AG04449 (cell line): Measurements from ENCODE around the gene SLC38A8.

Experiments
- CTCF ChIA-PET: fragments of 350-600 bp; formaldehyde crosslinking; extraction: SDS; loops from one replicate; lab custom pipeline; 2021; ENCODE audit warnings: antibody characterized with exemption; lab: Yijun Ruan, JAX
- POLR2A ChIA-PET: fragments of 400-600, 350-600 bp; formaldehyde crosslinking; extraction: SDS; loops from one replicate; lab custom pipeline; 2020; ENCODE audit warnings: antibody characterized with exemption, inconsistent platforms; lab: Yijun Ruan, JAX
- DNase-seq: peaks from one replicate; pipeline ENCODE4 v3.0.0-alpha.2; 2010; ENCODE audit warnings: low read depth, low spot score
- H3K4me3 ChIP-seq: 2 replicates; pipeline ENCODE4 v1.5.1; 2011; ENCODE audit warnings: low read depth, mild to moderate bottlenecking, control low read depth, low read length
- TF ChIP-seq, protein P1 (sequence below): IDR thresholded peaks from one replicate; pipeline ENCODE4 v1.5.1; 2011; ENCODE audit warnings: mild to moderate bottlenecking, moderate library complexity, low read length, control low read depth, inconsistent platforms; ENCODE audit not compliant: insufficient read depth; ENCODE audit errors: missing control alignments

The SLC38A8 gene

DNA sequence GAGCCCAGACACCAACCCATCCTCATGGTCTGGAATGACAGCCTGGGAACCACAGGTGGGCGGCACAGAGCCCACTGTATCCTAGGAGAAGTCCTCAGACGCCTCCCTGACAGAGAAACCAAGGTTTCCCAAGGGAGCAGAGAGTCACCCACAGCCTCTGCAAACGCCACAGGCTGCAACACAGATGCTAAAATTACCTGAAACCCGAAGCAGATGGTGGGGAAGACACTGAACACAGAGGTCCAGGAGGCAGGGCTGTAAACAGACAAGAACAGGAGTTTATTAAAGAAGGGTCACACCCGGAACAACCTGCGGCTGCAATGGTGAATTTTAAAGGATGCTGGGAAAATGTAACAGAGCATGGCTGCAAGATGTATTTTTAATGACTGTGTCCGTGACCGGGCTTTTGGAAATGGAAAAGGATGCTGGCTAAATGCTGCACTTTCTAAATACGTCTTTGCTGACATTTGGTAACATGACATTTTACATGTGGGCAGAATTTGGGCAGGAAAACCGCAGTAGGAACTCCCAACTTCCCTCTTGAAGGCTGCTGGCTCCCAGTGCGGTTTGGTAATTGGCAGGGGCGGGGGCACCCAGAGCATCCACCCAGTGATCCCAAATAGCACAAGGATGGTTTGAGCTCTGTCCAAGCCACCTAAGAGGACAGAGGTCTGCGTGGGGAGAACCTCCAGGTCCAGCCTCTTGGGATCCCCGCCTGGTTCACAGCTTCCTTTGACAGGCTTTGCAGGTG, 13.1 kb downstream of the SLC38A8 start:
- DNase-seq, result no peak
- CTCF ChIA-PET, result interaction anchor here (1.1 kb wide), 1 partner anchor 36 kb away, joined by 3 read pairs; no protein-coding TSS in a partner anchor
- no peak overlapping the region for H3K4me3 ChIP-seq
- TF ChIP-seq, protein P1, sequence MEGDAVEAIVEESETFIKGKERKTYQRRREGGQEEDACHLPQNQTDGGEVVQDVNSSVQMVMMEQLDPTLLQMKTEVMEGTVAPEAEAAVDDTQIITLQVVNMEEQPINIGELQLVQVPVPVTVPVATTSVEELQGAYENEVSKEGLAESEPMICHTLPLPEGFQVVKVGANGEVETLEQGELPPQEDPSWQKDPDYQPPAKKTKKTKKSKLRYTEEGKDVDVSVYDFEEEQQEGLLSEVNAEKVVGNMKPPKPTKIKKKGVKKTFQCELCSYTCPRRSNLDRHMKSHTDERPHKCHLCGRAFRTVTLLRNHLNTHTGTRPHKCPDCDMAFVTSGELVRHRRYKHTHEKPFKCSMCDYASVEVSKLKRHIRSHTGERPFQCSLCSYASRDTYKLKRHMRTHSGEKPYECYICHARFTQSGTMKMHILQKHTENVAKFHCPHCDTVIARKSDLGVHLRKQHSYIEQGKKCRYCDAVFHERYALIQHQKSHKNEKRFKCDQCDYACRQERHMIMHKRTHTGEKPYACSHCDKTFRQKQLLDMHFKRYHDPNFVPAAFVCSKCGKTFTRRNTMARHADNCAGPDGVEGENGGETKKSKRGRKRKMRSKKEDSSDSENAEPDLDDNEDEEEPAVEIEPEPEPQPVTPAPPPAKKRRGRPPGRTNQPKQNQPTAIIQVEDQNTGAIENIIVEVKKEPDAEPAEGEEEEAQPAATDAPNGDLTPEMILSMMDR, result no peak
- POLR2A ChIA-PET, result no interaction called here

DNA sequence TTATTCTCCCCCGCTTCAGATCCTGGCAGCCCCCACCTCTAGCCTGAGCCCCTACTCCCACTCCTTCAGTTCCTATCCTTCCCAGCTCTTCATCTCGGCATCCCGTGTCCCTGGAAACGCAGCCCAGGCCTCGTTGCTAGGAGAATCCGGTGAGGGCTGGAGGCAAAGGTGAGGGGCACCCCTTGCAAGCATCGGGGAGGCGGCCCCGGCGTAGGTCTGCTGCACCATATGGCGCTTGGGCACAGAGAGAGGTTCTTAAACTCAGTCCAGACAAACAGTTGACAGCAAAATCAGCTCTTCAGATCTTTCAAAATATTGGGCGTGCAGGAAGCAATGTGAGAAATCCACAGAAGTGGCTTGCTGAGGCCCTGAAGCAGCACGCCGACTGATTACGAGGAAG, 15.0 kb downstream of the SLC38A8 start:
- CTCF ChIA-PET, result interaction anchor here (1.2 kb wide), 1 partner anchor 38 kb away, joined by 4 read pairs; no protein-coding TSS in a partner anchor
- DNase-seq, result no peak
- POLR2A ChIA-PET, result no interaction called here
- TF ChIP-seq, protein P1, result no peak
- no peak overlapping the region for H3K4me3 ChIP-seq

DNA sequence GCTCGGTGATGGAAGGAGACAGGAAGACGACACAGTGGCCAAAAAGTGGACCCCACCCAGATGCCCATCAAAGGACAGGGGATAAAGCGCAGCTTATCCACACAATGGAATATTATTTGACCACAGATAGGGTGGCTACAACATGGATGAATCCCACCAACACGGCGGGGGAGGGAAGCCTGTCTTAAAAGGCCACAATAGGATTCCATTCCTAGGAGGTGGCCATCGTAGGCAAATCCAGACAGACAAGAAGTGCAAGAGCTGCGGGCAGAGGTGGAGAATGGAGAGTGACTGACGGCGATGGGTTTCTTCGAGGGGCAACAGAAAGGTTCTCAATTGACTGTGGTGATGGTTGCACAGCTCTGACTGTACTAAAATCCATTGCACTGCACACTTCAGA, 16.0 kb downstream of the SLC38A8 start:
- ChIA-PET POLR2A (no interaction called here), CTCF (no interaction called here)
- TF ChIP-seq, protein P1, result no peak
- no peak for DNase-seq
- H3K4me3 ChIP-seq, result no peak overlapping the region

DNA sequence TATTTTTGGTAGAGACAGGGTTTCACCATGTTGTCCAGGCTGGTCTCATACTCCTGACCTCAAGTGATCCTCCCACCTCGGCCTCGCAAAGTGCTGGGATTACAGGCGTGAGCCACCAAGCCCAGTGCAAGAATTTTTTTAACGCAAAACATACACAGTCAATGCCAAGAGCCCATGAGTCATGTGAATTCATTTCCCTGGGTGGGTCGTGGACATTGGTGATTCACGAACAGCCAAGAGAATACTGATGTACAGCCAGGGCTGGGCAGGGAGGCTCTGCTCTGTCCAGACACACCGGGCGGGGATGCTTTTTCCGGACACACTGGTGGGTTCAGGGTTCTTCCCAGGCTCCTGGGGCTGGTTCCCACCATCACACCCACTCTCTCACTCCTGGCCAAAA, 17.7 kb downstream of the SLC38A8 start:
- ChIA-PET POLR2A (no interaction called here), CTCF (no interaction called here)
- H3K4me3 ChIP-seq, result no peak overlapping the region
- no peak for DNase-seq
- TF ChIP-seq, protein P1, result no peak

DNA sequence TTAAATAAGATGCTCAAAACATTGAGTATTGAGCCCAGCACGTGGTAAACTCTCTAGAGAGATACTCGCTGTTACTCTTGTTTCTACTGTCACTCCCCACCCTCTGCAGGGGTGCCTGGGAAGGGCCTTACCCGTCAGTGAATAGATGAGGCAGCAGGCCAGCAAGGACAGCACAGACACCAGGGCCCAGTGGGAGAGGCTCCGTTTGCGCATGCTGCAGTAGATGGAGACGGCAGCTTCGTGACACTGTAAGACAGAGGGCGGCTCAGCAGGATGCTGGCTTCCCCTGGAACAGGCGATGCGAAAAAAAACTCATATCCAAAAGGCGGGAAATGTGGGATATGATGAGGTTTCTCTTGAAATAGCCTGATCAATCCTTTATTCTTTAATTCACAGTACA, 20.0 kb downstream of the SLC38A8 start:
- no peak for DNase-seq
- H3K4me3 ChIP-seq, result no peak overlapping the region
- CTCF ChIA-PET, result no interaction called here
- POLR2A ChIA-PET, result no interaction called here
- TF ChIP-seq, protein P1, result no peak

DNA sequence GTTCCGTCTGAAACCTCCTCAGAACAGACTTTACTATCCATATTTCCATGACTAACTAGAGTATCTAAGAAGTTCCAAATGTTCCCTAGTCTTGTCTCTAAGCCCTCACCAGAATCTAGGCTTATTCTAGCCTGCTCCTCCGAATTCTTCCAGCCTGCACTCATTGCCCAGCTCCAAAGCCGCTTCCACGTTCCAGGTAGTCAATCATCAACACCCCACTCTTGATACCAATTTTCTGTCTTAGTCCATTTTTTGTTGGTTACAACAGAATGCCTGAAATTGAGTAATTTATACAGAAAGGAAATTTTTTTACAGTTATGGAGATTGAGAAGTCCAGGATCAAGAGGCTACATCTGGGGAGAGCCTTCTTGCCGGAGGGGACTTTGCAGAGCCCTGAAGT, 21.1 kb downstream of the SLC38A8 start:
- TF ChIP-seq, protein P1, result no peak
- DNase-seq, result no peak
- POLR2A ChIA-PET, result no interaction called here
- no peak overlapping the region for H3K4me3 ChIP-seq
- CTCF ChIA-PET, result interaction anchor here (1.7 kb wide), 1 partner anchor 42 kb away, joined by 6 read pairs; no protein-coding TSS in a partner anchor
